CD4-positive, alpha-beta memory T cell (primary cell): ENCODE data around the gene ANKS4B. TPM values are rescaled to one million over a fixed set of nuclear protein-coding genes. Genes with fewer than 3 reads are reported as not detected.

Experiments used
- CTCF ChIA-PET: fragments of 350-600 bp; sonication (Branson Sonifier 250); formaldehyde crosslinking; loops from one replicate; lab custom pipeline; 2021; ENCODE audit warnings: inconsistent platforms; ENCODE audit not compliant: partially characterized antibody; lab: Charles Lee
- POLR2A ChIA-PET: fragments of 350-600 bp; sonication (Branson Sonifier 250); formaldehyde crosslinking; loops from one replicate; lab custom pipeline; 2021; ENCODE audit not compliant: partially characterized antibody; lab: Charles Lee
- DNase-seq, 5 donors: peaks; one replicate each; pipeline versions ENCODE4 v3.0.0 to v3.0.0-alpha.2; 2020 to 2022; ENCODE audit warnings: mixed read lengths in 1 of 5
- H3K27ac ChIP-seq: one replicate; pipeline ENCODE4 v1.7.0; 2013; ENCODE audit warnings: low read depth, low read length
- H3K27me3 ChIP-seq: 2 replicates; pipeline ENCODE4 v1.7.0; 2013; ENCODE audit warnings: mild to moderate bottlenecking, low read length, moderate library complexity; ENCODE audit not compliant: insufficient read depth
- H3K36me3 ChIP-seq: 2 replicates; pipeline ENCODE4 v1.7.0; 2013; ENCODE audit warnings: mild to moderate bottlenecking, low read length, moderate library complexity; ENCODE audit not compliant: insufficient read depth
- H3K4me1 ChIP-seq: 2 replicates; pipeline ENCODE4 v1.7.0; 2013; ENCODE audit warnings: mild to moderate bottlenecking, low read length, moderate library complexity; ENCODE audit not compliant: insufficient read depth
- H3K4me3 ChIP-seq, 2 donors: one replicate each; pipeline ENCODE4 v1.7.0; 2013; ENCODE audit warnings: low read length in 2 of 2, mild to moderate bottlenecking in 1 of 2
- H3K9me3 ChIP-seq, 2 donors: one replicate each; pipeline ENCODE4 v1.7.0; 2013; ENCODE audit warnings: low read length in 2 of 2, control low read depth in 1 of 2; ENCODE audit not compliant: control insufficient read depth in 1 of 2
- H3K27ac Mint-ChIP-seq, 7 donors: one replicate each; pipeline ENCODE4 v1.8.0; 2020 to 2021; ENCODE audit warnings: mixed read lengths in 7 of 7, mild to moderate bottlenecking in 6 of 7, inconsistent platforms in 3 of 7, moderate library complexity in 3 of 7
- H3K27me3 Mint-ChIP-seq, 2 donors: one replicate each; pipeline ENCODE4 v1.8.0; 2020 to 2021; ENCODE audit warnings: mixed read lengths in 2 of 2
- H3K36me3 Mint-ChIP-seq, 2 donors: one replicate each; pipeline ENCODE4 v1.8.0; 2020 to 2021; ENCODE audit warnings: mixed read lengths in 2 of 2, inconsistent platforms in 1 of 2, mild to moderate bottlenecking in 1 of 2
- H3K4me1 Mint-ChIP-seq, 4 donors: one replicate each; pipeline ENCODE4 v1.8.0; 2020 to 2021; ENCODE audit warnings: mixed read lengths in 4 of 4, mild to moderate bottlenecking in 1 of 4
- H3K4me3 Mint-ChIP-seq, 8 donors: one replicate each; pipeline ENCODE4 v1.8.0; 2020 to 2021; ENCODE audit warnings: mixed read lengths in 8 of 8, mild to moderate bottlenecking in 7 of 8, moderate library complexity in 6 of 8, inconsistent platforms in 3 of 8
- H3K9me3 Mint-ChIP-seq, 8 donors: one replicate each; pipeline ENCODE4 v1.8.0; 2020 to 2021; ENCODE audit warnings: mixed read lengths in 8 of 8, mild to moderate bottlenecking in 5 of 8, inconsistent platforms in 3 of 8, moderate library complexity in 1 of 8
- intact Hi-C: fragments of 100-400 bp; cut with micrococcal nuclease; formaldehyde crosslinking; loops from one replicate; pipeline ENCODE4 v1.15.1; 2023
- polyA plus RNA-seq, 2 donors: library from polyadenylated mRNA; unstranded; fragments of 300-500 nt; fragmentation: Illumina TruSeq; gene quantifications; one replicate each; pipeline ENCODE4 v1.2.3, GENCODE V29; 2021
- total RNA-seq, 2 experiments: library from RNA; stranded (reverse); gene quantifications; one replicate each; pipeline ENCODE4 v1.2.3, GENCODE V29; 2021

ANKS4B gene, protein sequence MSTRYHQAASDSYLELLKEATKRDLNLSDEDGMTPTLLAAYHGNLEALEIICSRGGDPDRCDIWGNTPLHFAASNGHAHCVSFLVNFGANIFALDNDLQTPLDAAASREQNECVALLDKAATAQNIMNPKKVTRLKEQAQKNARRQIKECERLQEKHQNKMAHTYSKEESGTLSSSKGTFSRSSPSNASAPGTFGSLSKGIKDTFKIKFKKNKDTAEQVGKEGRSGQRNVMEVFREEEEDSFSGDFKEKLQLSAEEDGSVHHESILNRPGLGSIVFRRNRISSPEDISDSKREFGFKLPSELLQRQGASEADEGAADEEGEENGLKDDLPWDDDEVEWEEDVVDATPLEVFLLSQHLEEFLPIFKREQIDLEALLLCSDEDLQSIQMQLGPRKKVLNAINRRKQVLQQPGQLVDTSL
- total RNA-seq (not detected), polyA plus RNA-seq (not detected)

GRCh38 chr16:21233521-21234150, at the start of gene ANKS4B:
ANKS4B (plus strand) TSS chr16:21233699; CDS start chr16:21233738, 39 bp downstream.
- H3K27me3 ChIP-seq: no peaks in the 10 kb centered on the region
- CTCF ChIA-PET: no interaction called here
- peaks cover 23 to 29% of the 10 kb centered on the region in 2 donors for H3K27me3 Mint-ChIP-seq

DNA sequence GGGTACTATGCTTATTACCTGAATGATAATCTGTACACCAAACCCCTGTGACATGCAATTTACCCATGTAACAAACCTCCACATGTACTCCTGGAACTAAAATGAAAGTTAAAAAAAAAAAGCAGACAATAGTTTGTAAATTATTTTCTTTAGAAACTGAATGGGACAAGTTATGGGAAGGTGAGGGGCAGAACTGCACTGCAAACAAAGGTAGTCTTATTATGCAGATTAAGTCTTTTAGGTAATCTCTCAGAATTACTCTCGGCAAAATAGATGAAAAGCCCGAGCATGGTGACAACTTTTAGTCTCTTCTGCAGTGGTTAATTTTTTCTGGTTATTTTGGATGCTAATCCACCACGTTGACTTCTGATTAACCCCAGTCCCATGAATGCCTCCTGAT, 49.5 kb upstream of the ANKS4B start:
- H3K27ac ChIP-seq: no peak overlapping the region
- intact Hi-C loops: no loop called here
- DNase-seq: no peak
- H3K4me3 ChIP-seq: no peak overlapping the region
- ChIA-PET POLR2A (no interaction called here), CTCF (no interaction called here)
- Mint-ChIP-seq H3K4me3 (no peak overlapping the region), H3K4me1 (peaks cover 3 to 6% (median 4%) of the 10 kb centered on the region in 4 donors), H3K27ac (no peak overlapping the region), H3K27me3 (peaks cover 1 to 4% of the 10 kb centered on the region in 2 donors), H3K9me3 (peaks cover 0 to 5% (median 0%) of the 10 kb centered on the region in 8 donors), H3K36me3 (peaks cover 35 to 39% of the 10 kb centered on the region in 2 donors)
- peaks cover 18% of the 10 kb centered on the region for H3K36me3 ChIP-seq
- no peaks in the 10 kb centered on the region for H3K9me3 ChIP-seq
- peaks cover 4% of the 10 kb centered on the region for H3K4me1 ChIP-seq
- no peaks in the 10 kb centered on the region for H3K27me3 ChIP-seq

More at GRCh38 chr16:21233521-21234150, at the start of gene ANKS4B:
- H3K4me3 Mint-ChIP-seq: no peak within 1 kb of the TSS
- POLR2A ChIA-PET: no interaction called here
- DNase-seq: no peak
- Histone ChIP-seq H3K4me3 (no peak within 1 kb of the TSS), H3K36me3 (no peaks in the 10 kb centered on the region), H3K4me1 (no peaks in the 10 kb centered on the region), H3K27ac (no peak within 1 kb of the TSS), H3K9me3 (no peaks in the 10 kb centered on the region)
- intact Hi-C loops: no loop called here
- no peaks in the 10 kb centered on the region for H3K36me3 Mint-ChIP-seq
- peaks cover 0 to 2% (median 0%) of the 10 kb centered on the region in 8 donors for H3K9me3 Mint-ChIP-seq
- no peaks in the 10 kb centered on the region for H3K4me1 Mint-ChIP-seq
- H3K27ac Mint-ChIP-seq: no peak within 1 kb of the TSS

GRCh38 chr16:21184834-21185233, 48.7 kb upstream of the ANKS4B start:
- Mint-ChIP-seq H3K36me3 (peaks cover 27 to 30% of the 10 kb centered on the region in 2 donors), H3K27ac (peak overlapping the region in 1 of 7 donors; percentile 36), H3K9me3 (peaks cover 0 to 5% (median 0%) of the 10 kb centered on the region in 8 donors), H3K4me1 (peaks cover 3 to 6% (median 4%) of the 10 kb centered on the region in 4 donors), H3K4me3 (no peak overlapping the region), H3K27me3 (peaks cover 1 to 4% of the 10 kb centered on the region in 2 donors)
- POLR2A ChIA-PET: no interaction called here
- Histone ChIP-seq H3K27me3 (no peaks in the 10 kb centered on the region), H3K9me3 (no peaks in the 10 kb centered on the region), H3K36me3 (peaks cover 12% of the 10 kb centered on the region), H3K27ac (no peak overlapping the region), H3K4me3 (no peak overlapping the region), H3K4me1 (peaks cover 4% of the 10 kb centered on the region)
- no peak for DNase-seq
- intact Hi-C loops: loop anchor here (5.0 kb wide), 1 partner anchor 333 kb away; no protein-coding TSS in a partner anchor
- CTCF ChIA-PET: no interaction called here

DNA sequence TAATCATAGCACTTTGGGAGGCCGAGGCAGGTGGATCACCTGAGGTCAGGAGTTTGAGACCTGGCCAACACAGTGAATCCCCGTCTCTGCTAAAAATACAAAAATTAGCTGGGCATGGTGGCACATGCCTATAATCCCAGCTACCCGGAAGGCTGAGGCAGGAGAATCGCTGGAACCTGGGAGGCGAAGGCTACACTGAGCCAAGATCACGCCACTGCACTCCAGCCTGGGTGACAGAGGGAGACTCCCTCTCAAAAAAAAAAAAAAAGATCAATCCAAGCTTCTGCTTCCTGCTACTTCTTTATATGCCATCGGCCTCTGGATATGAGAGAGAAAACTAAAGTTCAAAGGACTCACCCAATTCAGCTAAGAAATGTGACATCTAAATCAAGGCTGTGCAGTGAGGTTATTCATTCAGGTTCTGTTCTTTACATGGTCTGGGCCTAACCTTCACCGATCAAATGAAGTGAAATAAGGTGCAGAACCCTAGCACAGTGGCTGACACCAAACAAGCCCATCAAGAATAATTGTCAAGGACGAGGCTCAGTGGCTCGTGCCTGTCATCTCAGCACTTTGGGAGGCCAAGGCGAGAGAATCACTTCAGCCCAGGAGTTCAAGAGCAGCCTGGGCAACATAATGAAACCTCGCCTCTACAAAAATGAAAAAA, 47.7 kb upstream of the ANKS4B start:
- Histone ChIP-seq H3K27me3 (no peaks in the 10 kb centered on the region), H3K9me3 (no peaks in the 10 kb centered on the region), H3K27ac (no peak overlapping the region), H3K36me3 (peaks cover 6% of the 10 kb centered on the region), H3K4me1 (peaks cover 4% of the 10 kb centered on the region), H3K4me3 (no peak overlapping the region)
- DNase-seq: no peak
- peaks cover 3 to 6% (median 4%) of the 10 kb centered on the region in 4 donors for H3K4me1 Mint-ChIP-seq
- peaks cover 21 to 25% of the 10 kb centered on the region in 2 donors for H3K36me3 Mint-ChIP-seq
- H3K27ac Mint-ChIP-seq: no peak overlapping the region
- intact Hi-C loops: loop anchor here (5.0 kb wide), 1 partner anchor 333 kb away; no protein-coding TSS in a partner anchor
- peaks cover 1 to 4% of the 10 kb centered on the region in 2 donors for H3K27me3 Mint-ChIP-seq
- CTCF ChIA-PET: interaction anchor here (1.7 kb wide), 1 partner anchor 9 kb away, joined by 4 read pairs; no protein-coding TSS in a partner anchor
- H3K4me3 Mint-ChIP-seq: no peak overlapping the region
- POLR2A ChIA-PET: no interaction called here
- H3K9me3 Mint-ChIP-seq: peaks cover 0 to 5% (median 0%) of the 10 kb centered on the region in 8 donors

- Histone ChIP-seq H3K36me3 (peaks cover 2% of the 10 kb centered on the region), H3K9me3 (no peaks in the 10 kb centered on the region), H3K4me1 (peaks cover 4% of the 10 kb centered on the region), H3K27ac (no peak overlapping the region), H3K4me3 (no peak overlapping the region), H3K27me3 (no peaks in the 10 kb centered on the region)
- no peak overlapping the region for H3K4me3 Mint-ChIP-seq
- H3K27ac Mint-ChIP-seq: no peak overlapping the region
- peaks cover 2 to 4% of the 10 kb centered on the region in 2 donors for H3K27me3 Mint-ChIP-seq
- H3K4me1 Mint-ChIP-seq: peaks cover 3 to 6% (median 4%) of the 10 kb centered on the region in 4 donors
- intact Hi-C loops: loop anchor here (5.0 kb wide), 1 partner anchor 334 kb away; no protein-coding TSS in a partner anchor
- H3K36me3 Mint-ChIP-seq: peaks cover 16 to 20% of the 10 kb centered on the region in 2 donors
- CTCF ChIA-PET: interaction anchor here (1.1 to 4.7 kb wide), 4 partner anchors 9 to 1510 kb away, joined by 3 to 27 read pairs (median 4); no protein-coding TSS in a partner anchor
- peaks cover 0 to 6% (median 0%) of the 10 kb centered on the region in 8 donors for H3K9me3 Mint-ChIP-seq
- DNase-seq: no peak
- POLR2A ChIA-PET: no interaction called here
Observed at GRCh38 chr16:21186326-21186691, 47.2 kb upstream of the ANKS4B start.

DNA sequence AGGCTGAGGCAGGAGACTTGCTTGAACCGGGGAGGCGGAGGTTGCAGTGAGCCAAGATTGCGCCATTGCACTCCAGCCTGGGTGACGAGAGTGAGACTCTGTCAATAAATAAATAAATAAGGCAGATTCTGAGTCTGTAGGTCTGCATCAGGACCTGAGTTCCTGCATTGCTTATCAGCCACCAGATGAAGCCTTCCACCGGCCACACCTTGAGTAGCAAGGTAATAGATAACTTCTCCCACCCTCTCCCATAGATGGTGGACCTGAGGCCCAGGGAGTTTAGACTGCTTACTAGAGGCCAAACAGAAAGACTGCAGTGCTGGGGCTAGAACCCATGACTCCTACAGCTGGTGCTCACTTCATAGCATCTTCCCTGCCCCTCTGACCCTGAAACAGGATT, 44.2 kb upstream of the ANKS4B start:
- H3K27ac Mint-ChIP-seq: no peak overlapping the region
- peaks cover 3 to 6% (median 4%) of the 10 kb centered on the region in 4 donors for H3K4me1 Mint-ChIP-seq
- Histone ChIP-seq H3K36me3 (no peaks in the 10 kb centered on the region), H3K9me3 (no peaks in the 10 kb centered on the region), H3K4me1 (peaks cover 4% of the 10 kb centered on the region), H3K4me3 (no peak overlapping the region), H3K27ac (no peak overlapping the region), H3K27me3 (no peaks in the 10 kb centered on the region)
- H3K27me3 Mint-ChIP-seq: peaks cover 4 to 8% of the 10 kb centered on the region in 2 donors
- intact Hi-C loops: loop anchor here (5.0 kb wide), 1 partner anchor 337 kb away; no protein-coding TSS in a partner anchor
- ChIA-PET CTCF (interaction anchor here (0.9 to 4.7 kb wide), 10 partner anchors 10 to 371 kb away, joined by 3 to 27 read pairs (median 4); partner anchors contain the start of gene ZP2), POLR2A (interaction anchor here (1.7 kb wide), 1 partner anchor 11 kb away, joined by 4 read pairs; no protein-coding TSS in a partner anchor)
- peaks cover 0 to 1% of the 10 kb centered on the region in 2 donors for H3K36me3 Mint-ChIP-seq
- peaks cover 0 to 11% (median 0%) of the 10 kb centered on the region in 8 donors for H3K9me3 Mint-ChIP-seq
- H3K4me3 Mint-ChIP-seq: peak overlapping the region in 1 of 8 donors; percentile 39
- no peak for DNase-seq
